SK-N-MC (cell line): ENCODE measurements around the gene KRTAP5-7.

ENCODE experiments used
- EZH2 ChIP-seq: fragments of 200-600 bp; sonication (generic); IDR thresholded peaks from one replicate; pipeline ENCODE4 v1.6.1; 2017; ENCODE audit warnings: antibody characterized with exemption
- FOXP2 ChIP-seq: optimal IDR thresholded peaks from 2 replicates; pipeline ENCODE3; 2011; ENCODE audit warnings: mild to moderate bottlenecking, moderate library complexity; ENCODE audit not compliant: insufficient read depth; ENCODE audit errors: extremely low read length, control extremely low read depth
- POLR2AphosphoS5 ChIP-seq: IDR thresholded peaks from 2 replicates; pipeline ENCODE4 v1.6.1; 2012; ENCODE audit warnings: mild to moderate bottlenecking, low read depth, low read length, borderline replicate concordance

- TF ChIP-seq POLR2AphosphoS5, result no peak
- no peak for TF ChIP-seq EZH2
- no peak for TF ChIP-seq FOXP2
Measured at GRCh38 chr11:71557257-71557656, 30.2 kb downstream of the KRTAP5-7 start.
